DOHH2 (cell line): Measurements from ENCODE around the gene CDK2.

Source experiments
- CTCF ChIP-seq: fragments of 200-600 bp; sonication (generic); IDR thresholded peaks from one replicate; pipeline ENCODE4 v1.5.1; 2014; ENCODE audit warnings: antibody characterized with exemption, mild to moderate bottlenecking, low read depth, low read length; ENCODE audit not compliant: poor library complexity, severe bottlenecking
- EZH2phosphoT487 ChIP-seq: fragments of 200-600 bp; sonication (generic); IDR thresholded peaks from 2 replicates; pipeline ENCODE4 v1.6.1; 2017; ENCODE audit warnings: borderline replicate concordance, mild to moderate bottlenecking, antibody characterized with exemption, low read length, moderate library complexity, mixed read lengths

- TF ChIP-seq CTCF: no peak
- no peak for TF ChIP-seq EZH2phosphoT487
Measured at GRCh38 chr12:55927588-55928502, 38.8 kb upstream of the CDK2 start, which contains the start of gene PYM1.
